ENCODE data around the gene MEF2D.
A peak's percentile ranks its signal among the peaks of the same experiment; 100 is the strongest.

MEF2D gene

GRCh38 chr1:156508205-156508954 is 7.8 kb upstream of the MEF2D start:
- TF ChIP-seq CTCF (conservative IDR thresholded peaks at IDR 0.05; ENCODE audit: low read depth, low read length): no peak
- no peak overlapping the region for H3K4me3 ChIP-seq (ENCODE audit: low read depth, low read length)
- DNase-seq (ENCODE audit: low read depth): peak; percentile 54

- H3K4me3 ChIP-seq (ENCODE audit: low read depth, low read length): no peak overlapping the region
- DNase-seq (ENCODE audit: low read depth): no peak
- no peak for TF ChIP-seq CTCF (conservative IDR thresholded peaks at IDR 0.05; ENCODE audit: low read depth, low read length)
Measured at GRCh38 chr1:156506450-156506849, 5.9 kb upstream of the MEF2D start.

- DNase-seq (ENCODE audit: low read depth): no peak
- H3K4me3 ChIP-seq (ENCODE audit: low read depth, low read length): peak overlapping the region; percentile 34
- TF ChIP-seq CTCF (conservative IDR thresholded peaks at IDR 0.05; ENCODE audit: low read depth, low read length): no peak
Measured at GRCh38 chr1:156505679-156506298, 5.2 kb upstream of the MEF2D start.

- peak; percentile 99 for DNase-seq (ENCODE audit: low read depth)
- peak overlapping the region; percentile 50 for H3K4me3 ChIP-seq (ENCODE audit: low read depth, low read length)
- TF ChIP-seq CTCF (conservative IDR thresholded peaks at IDR 0.05; ENCODE audit: low read depth, low read length): no peak
Measured at GRCh38 chr1:156504821-156505678, 4.5 kb upstream of the MEF2D start.

- TF ChIP-seq CTCF (conservative IDR thresholded peaks at IDR 0.05; ENCODE audit: low read depth, low read length): no peak
- peak overlapping the region; percentile 50 for H3K4me3 ChIP-seq (ENCODE audit: low read depth, low read length)
- no peak for DNase-seq (ENCODE audit: low read depth)
Measured at GRCh38 chr1:156504438-156504813, 3.9 kb upstream of the MEF2D start.

- DNase-seq (ENCODE audit: low read depth): no peak
- TF ChIP-seq CTCF (conservative IDR thresholded peaks at IDR 0.05; ENCODE audit: low read depth, low read length): no peak
- H3K4me3 ChIP-seq (ENCODE audit: low read depth, low read length): no peak overlapping the region
Measured at GRCh38 chr1:156503698-156504437, 3.3 kb upstream of the MEF2D start.

Measured in choroid plexus epithelial cell (primary cell).